A549 treated with ZK216348 at 1 μM for 4 hours (cell line): Measurements from ENCODE around the gene CARD9. TPM values are rescaled to one million over a fixed set of nuclear protein-coding genes. Genes with fewer than 3 reads are reported as not detected.

Experiments used
- total RNA-seq: library from RNA; stranded (reverse); fragments of 200-300 nt; extraction: Qiagen RNA extraction; gene quantifications from 5 replicates; pipeline ENCODE4 v1.2.3, GENCODE V29; 2022; ENCODE audit warnings: low read depth

The CARD9 gene, protein sequence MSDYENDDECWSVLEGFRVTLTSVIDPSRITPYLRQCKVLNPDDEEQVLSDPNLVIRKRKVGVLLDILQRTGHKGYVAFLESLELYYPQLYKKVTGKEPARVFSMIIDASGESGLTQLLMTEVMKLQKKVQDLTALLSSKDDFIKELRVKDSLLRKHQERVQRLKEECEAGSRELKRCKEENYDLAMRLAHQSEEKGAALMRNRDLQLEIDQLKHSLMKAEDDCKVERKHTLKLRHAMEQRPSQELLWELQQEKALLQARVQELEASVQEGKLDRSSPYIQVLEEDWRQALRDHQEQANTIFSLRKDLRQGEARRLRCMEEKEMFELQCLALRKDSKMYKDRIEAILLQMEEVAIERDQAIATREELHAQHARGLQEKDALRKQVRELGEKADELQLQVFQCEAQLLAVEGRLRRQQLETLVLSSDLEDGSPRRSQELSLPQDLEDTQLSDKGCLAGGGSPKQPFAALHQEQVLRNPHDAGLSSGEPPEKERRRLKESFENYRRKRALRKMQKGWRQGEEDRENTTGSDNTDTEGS
- total RNA-seq, result 0.85 to 2.3 TPM (median 1.0 TPM) in 5 replicates

GRCh38 chr9:136373300-136374182 is at the start of gene CARD9:
TSS of gene CARD9 (minus strand) at chr9:136373669. CDS start at chr9:136372078, 1,591 bp downstream.

GRCh38 chr9:136410500-136411287 is 37.2 kb upstream of the CARD9 start, which contains the start of the genes ENTR1 and PMPCA:
TSS of gene ENTR1 (minus strand) at chr9:136410614. CDS start at chr9:136410397, 217 bp downstream.
TSS of gene PMPCA (plus strand) at chr9:136410658. CDS start at chr9:136410669, 11 bp downstream.

DNA sequence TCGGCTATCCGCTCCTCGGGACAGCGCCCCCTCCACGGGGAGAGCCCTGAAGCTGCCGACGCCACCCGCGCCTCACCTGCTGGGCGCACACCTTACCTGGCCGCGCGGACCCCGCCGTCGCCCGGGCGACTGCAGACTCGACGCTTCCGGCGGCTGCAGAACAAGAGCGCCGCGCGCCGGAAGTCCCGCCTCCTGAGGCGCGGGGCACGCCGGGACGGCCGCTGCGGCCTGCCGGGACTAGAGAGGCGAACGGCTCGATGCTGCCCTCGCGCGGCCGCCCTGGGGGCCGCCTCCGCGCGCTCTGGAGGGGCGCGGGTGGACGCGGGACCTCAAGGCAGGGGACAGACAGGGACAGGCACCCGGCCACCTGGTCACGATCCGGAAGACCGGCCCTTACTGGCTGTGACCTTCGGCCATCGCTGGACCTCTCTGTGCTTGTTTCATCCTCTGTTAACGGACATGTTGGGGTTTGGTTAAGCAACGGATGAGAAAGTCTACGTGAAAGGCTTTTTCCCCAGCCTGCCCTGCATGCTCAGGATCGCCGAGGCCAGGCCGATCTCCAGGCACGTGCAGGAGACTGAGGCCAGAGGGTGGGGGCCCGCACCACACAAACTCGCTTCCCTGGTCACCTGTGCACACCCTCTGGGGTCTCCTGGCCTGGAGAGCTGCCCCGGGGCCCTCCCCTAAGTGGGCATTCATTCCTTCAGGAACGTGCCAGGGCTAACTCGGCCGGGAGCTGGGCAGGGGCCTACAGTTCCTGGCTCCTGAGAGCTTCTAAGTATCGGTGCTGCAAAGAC is 26.8 kb upstream of the CARD9 start, which contains the start of gene SNAPC4:
Gene SNAPC4 (minus strand): TSS at position 133 of the 797 bp plus-strand sequence. CDS start 1,742 bp downstream, outside the sequence.

DNA sequence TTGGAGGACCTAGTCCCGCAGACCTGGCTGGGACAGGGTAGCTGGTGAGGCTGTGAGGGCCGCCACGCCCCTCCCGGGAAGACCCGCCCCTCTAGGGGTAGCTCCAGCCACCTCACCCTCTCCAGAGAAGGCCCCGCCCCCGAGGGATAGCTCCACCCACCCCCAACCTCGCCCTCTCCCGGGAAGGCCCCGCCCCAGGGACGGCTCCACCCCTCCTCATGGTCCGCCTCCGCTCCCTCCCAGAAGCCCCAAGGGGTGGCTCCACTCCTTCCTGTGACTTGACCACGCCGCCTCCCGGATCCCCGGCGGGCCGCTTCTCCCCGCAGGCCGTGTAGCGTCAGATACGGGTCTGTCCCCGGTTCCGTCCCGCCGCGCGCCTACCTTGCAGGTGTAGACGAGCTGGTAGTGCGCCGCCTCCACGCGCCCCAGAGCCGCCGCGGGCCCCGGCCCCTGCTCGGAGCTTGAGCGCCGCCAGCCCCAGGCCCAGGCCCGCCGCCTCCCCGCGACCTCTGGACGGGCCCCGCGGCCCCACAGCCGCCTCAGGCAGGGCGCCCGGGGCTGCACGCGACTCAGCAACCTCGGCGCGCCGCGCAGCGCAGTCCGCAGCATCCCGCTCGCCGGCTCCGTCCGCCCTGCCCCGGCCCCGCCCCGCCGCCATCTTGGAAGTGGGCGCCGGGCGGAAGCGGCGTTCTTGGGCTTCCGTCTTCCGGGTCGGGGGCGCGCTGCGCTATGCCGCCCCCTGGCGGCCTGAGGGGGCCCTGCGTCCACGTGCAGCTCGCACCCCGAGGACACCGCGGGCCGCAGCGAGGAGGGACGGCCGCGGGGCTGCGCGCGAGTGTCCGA is 10.1 kb downstream of the CARD9 start, which contains the start of gene DNLZ:
Gene DNLZ (minus strand): TSS at position 639 of the 843 bp plus-strand sequence. CDS start 30 bp downstream, at position 609.

DNA sequence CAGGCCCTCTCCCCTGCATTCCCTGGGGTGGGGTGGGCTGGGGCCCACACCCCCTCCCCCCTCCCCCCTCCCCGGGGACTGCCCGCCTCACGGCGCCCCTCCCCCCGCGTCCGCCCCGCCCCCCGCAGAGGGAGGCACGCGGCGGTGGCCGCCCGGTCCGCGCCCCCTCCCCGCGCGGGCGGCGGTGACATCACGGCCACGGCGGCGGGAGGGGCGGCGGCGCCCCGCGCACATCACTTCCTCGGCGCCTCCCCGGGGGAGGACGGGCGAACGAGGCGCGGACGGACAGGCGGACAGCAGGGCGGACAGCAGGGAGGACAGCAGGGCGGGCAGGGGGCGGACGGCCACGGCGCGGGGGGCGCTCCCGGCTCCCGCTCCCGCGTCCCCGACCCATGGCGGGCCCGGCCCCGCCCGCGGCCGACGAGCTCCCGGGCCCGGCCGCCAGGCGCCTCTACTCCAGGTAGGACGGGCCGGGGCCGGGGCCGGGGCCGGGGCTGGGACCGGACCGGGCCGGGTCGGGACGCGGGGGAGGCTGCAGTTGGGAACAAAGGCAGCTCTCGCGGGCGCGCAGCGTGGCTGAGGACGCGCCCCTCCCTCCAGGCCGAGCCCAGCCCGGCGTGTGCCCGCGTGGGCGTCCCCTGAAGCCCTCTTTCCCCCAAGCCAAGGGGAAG is 46.0 kb downstream of the CARD9 start, which contains the start of gene GPSM1:
Gene GPSM1 (plus strand): TSS at position 236 of the 671 bp plus-strand sequence. CDS start 157 bp downstream, at position 393.

Other genes with a start within 250 kb of the CARD9 start
- gene LHX3, start 168.5 kb downstream of the CARD9 start, total RNA-seq, result 0.09 to 0.14 TPM (median 0.12 TPM) in 4 of 5 replicates, not detected in the other
- gene QSOX2, start 127.9 kb downstream of the CARD9 start, total RNA-seq, result 21.1 to 30.5 TPM (median 28.8 TPM) in 5 replicates
- 0.04 TPM in 1 of 5 replicates, not detected in the others for gene CCDC187, start 69.6 kb downstream of the CARD9 start, total RNA-seq
- 6.8 to 16.6 TPM (median 12.6 TPM) in 5 replicates for gene GPSM1, start 46.1 kb downstream of the CARD9 start, total RNA-seq
- 18.5 to 42.0 TPM (median 40.8 TPM) in 5 replicates for gene DNLZ, start 9.9 kb downstream of the CARD9 start, total RNA-seq
- 8.1 to 14.7 TPM (median 12.2 TPM) in 5 replicates for gene SNAPC4, start 26.5 kb upstream of the CARD9 start, total RNA-seq
- gene ENTR1, start 36.9 kb upstream of the CARD9 start, total RNA-seq, result 64.7 to 79.8 TPM (median 73.9 TPM) in 5 replicates
- gene PMPCA, start 37.0 kb upstream of the CARD9 start, total RNA-seq, result 73.4 to 84.0 TPM (median 76.4 TPM) in 5 replicates
- gene INPP5E, start 66.2 kb upstream of the CARD9 start, total RNA-seq, result 10.6 to 24.3 TPM (median 22.4 TPM) in 5 replicates
- 43.4 to 63.1 TPM (median 61.3 TPM) in 5 replicates for gene SEC16A, start 109.4 kb upstream of the CARD9 start, total RNA-seq
- 5.0 to 13.7 TPM (median 12.6 TPM) in 5 replicates for gene NOTCH1, start 172.4 kb upstream of the CARD9 start, total RNA-seq